ENCODE measurements around the gene STAB1.

Gene STAB1

DNA sequence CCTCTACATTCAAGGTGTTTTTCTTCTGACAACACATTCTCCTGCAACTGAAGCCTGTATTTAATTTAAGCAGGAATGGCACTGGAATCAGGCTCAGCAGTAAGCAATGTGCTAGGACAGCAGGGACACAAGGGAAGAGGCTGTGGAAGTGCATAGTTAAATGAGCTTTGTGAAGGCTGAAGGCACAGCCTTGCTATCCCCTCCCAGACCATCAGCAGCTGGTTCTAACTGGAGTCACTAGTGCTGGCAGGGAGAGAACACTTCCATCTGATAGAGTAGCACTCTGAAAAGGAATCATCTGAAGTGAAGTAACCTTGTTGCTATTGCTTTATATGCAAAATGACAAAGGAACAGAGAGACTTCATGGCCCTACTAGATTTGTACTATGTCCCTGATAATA lies 56.0 kb downstream of the STAB1 start:
- no peak overlapping the region for H3K27ac ChIP-seq (replicated peaks)
- no peak for DNase-seq (ENCODE audit: low read depth in 1 of 2, low spot score in 1 of 2)
- no peak overlapping the region for H3K4me3 ChIP-seq (replicated peaks; ENCODE audit: insufficient read depth, low read length)
- no peaks in the 10 kb centered on the region for H3K27me3 ChIP-seq (ENCODE audit: insufficient read depth, poor library complexity, severe bottlenecking)
- TF ChIP-seq REST (IDR thresholded peaks at IDR 0.05; ENCODE audit: insufficient replicate concordance, low read depth) (no peak), SPI1 (IDR thresholded peaks at IDR 0.05; ENCODE audit: borderline replicate concordance, low read depth) (no peak), POLR2AphosphoS5 (IDR thresholded peaks at IDR 0.05; ENCODE audit: low read depth) (no peak), GABPA (IDR thresholded peaks at IDR 0.05; ENCODE audit: low read depth) (no peak)
- TF ChIP-seq, protein P1, sequence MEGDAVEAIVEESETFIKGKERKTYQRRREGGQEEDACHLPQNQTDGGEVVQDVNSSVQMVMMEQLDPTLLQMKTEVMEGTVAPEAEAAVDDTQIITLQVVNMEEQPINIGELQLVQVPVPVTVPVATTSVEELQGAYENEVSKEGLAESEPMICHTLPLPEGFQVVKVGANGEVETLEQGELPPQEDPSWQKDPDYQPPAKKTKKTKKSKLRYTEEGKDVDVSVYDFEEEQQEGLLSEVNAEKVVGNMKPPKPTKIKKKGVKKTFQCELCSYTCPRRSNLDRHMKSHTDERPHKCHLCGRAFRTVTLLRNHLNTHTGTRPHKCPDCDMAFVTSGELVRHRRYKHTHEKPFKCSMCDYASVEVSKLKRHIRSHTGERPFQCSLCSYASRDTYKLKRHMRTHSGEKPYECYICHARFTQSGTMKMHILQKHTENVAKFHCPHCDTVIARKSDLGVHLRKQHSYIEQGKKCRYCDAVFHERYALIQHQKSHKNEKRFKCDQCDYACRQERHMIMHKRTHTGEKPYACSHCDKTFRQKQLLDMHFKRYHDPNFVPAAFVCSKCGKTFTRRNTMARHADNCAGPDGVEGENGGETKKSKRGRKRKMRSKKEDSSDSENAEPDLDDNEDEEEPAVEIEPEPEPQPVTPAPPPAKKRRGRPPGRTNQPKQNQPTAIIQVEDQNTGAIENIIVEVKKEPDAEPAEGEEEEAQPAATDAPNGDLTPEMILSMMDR (IDR thresholded peaks at IDR 0.05; ENCODE audit: insufficient read depth, low read length), result no peak

GRCh38 chr3:52552089-52552488 lies 57.0 kb downstream of the STAB1 start:
- DNase-seq (ENCODE audit: low read depth in 1 of 2, low spot score in 1 of 2), result no peak
- Histone ChIP-seq H3K27ac (replicated peaks) (no peak overlapping the region), H3K4me3 (replicated peaks; ENCODE audit: insufficient read depth, low read length) (no peak overlapping the region), H3K27me3 (ENCODE audit: insufficient read depth, poor library complexity, severe bottlenecking) (no peaks in the 10 kb centered on the region)
- no peak for TF ChIP-seq SPI1 (IDR thresholded peaks at IDR 0.05; ENCODE audit: borderline replicate concordance, low read depth)
- no peak for TF ChIP-seq REST (IDR thresholded peaks at IDR 0.05; ENCODE audit: insufficient replicate concordance, low read depth)

DNA sequence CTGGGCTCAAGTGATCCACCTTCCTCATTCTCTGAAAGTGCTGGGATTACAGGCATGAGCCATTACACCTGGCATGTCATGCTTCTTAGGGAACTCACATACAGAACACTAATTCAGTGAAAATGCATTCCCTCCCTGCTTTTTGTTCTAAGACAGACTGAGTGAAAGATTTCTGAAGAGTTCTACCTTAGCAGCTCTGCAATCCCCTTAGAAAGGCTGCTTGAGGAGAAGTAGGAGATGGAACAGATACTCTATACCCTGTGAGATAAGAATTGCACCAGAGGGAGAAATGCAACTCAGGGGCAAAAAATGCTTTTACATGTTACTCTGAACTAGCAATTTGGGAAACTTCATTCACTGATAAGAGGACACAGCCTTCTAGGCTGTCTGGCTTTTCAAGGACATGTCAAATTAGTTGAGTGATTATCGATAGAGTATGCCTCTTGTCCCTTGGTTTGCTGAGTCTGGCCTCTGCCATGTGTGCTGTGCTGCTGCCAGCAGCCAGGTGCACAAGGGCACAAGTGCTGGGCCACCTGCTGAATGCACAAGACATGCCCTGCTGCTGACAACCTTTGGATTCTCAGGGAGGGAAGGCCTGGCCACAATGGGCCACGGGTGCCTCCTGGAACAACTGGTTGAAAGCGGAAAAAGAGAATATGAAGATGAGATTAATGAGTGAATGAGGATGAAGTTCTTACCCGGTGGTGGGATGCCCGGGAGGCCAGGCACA lies 59.1 kb downstream of the STAB1 start:
- no peak for DNase-seq (ENCODE audit: low read depth in 1 of 2, low spot score in 1 of 2)
- no peak overlapping the region for H3K4me3 ChIP-seq (replicated peaks; ENCODE audit: insufficient read depth, low read length)
- TF ChIP-seq REST (IDR thresholded peaks at IDR 0.05; ENCODE audit: insufficient replicate concordance, low read depth) (no peak), POLR2AphosphoS5 (IDR thresholded peaks at IDR 0.05; ENCODE audit: low read depth) (no peak), SPI1 (IDR thresholded peaks at IDR 0.05; ENCODE audit: borderline replicate concordance, low read depth) (no peak), GABPA (IDR thresholded peaks at IDR 0.05; ENCODE audit: low read depth) (no peak)
- TF ChIP-seq, protein P1 (IDR thresholded peaks at IDR 0.05; ENCODE audit: insufficient read depth, low read length), result no peak
- no peak overlapping the region for H3K27ac ChIP-seq (replicated peaks)
- no peaks in the 10 kb centered on the region for H3K27me3 ChIP-seq (ENCODE audit: insufficient read depth, poor library complexity, severe bottlenecking)

All from HL-60 (cell line).